Kidney (tissue), 14 donors: Measurements from ENCODE around the gene PLB1. TPM values are rescaled to one million over a fixed set of nuclear protein-coding genes. Genes with fewer than 3 reads are reported as not detected.
A peak's percentile ranks its signal among the peaks of the same experiment; 100 is the strongest.
"Not testable (repeated sequence)": the region's sequence is repeated elsewhere in the genome, so short reads cannot be mapped to it uniquely, and the experiment has no call there.

Experiments used
- DNase-seq, 5 donors: peaks; one replicate each; pipeline ENCODE4 v3.0.0-alpha.2; 2013 to 2020
- FAIRE-seq: peaks from 2 replicates; lab custom pipeline; 2012; peaks lifted over from hg19 to GRCh38; lab: Jason Lieb, UNC
- H3K27ac ChIP-seq, 2 donors: one replicate each; pipeline ENCODE4 v1.7.0; 2013; ENCODE audit warnings: low read depth in 2 of 2, low read length in 2 of 2, inconsistent platforms in 1 of 2
- H3K27me3 ChIP-seq: one replicate; pipeline ENCODE4 v1.7.1; 2013; ENCODE audit warnings: low read length, inconsistent platforms; ENCODE audit not compliant: control insufficient read depth, insufficient read depth
- H3K36me3 ChIP-seq, 3 donors: one replicate each; pipeline versions ENCODE4 v1.7.0 to v1.7.1; 2013; ENCODE audit warnings: low read length in 3 of 3, control low read depth in 1 of 3, inconsistent platforms in 1 of 3; ENCODE audit not compliant: insufficient read depth in 3 of 3, control insufficient read depth in 2 of 3
- H3K4me1 ChIP-seq, 3 donors: one replicate each; pipeline versions ENCODE4 v1.7.0 to v1.7.1; 2013; ENCODE audit warnings: low read length in 3 of 3, inconsistent platforms in 1 of 3, low read depth in 1 of 3; ENCODE audit not compliant: control insufficient read depth in 2 of 3, insufficient read depth in 2 of 3
- H3K4me3 ChIP-seq, 3 donors: one replicate each; pipeline versions ENCODE4 v1.7.0 to v1.8.1; 2013; ENCODE audit warnings: low read length in 3 of 3, control low read depth in 1 of 3, inconsistent platforms in 1 of 3
- H3K9ac ChIP-seq, 3 donors: one replicate each; pipeline versions ENCODE4 v1.7.0 to v1.7.1; 2013; ENCODE audit warnings: low read length in 3 of 3, control low read depth in 1 of 3, inconsistent platforms in 1 of 3
- H3K9me3 ChIP-seq, 3 donors: one replicate each; pipeline versions ENCODE4 v1.7.0 to v1.7.1; 2013; ENCODE audit warnings: low read length in 3 of 3, control low read depth in 1 of 3, inconsistent platforms in 1 of 3; ENCODE audit not compliant: control insufficient read depth in 2 of 3, insufficient read depth in 1 of 3
- CTCF ChIP-seq: IDR thresholded peaks from 3 replicates; pipeline ENCODE4 v1.5.1; 2012; ENCODE audit warnings: mild to moderate bottlenecking, moderate library complexity, borderline replicate concordance; ENCODE audit not compliant: insufficient read depth; ENCODE audit errors: extremely low read depth
- intact Hi-C: fragments of 100-400 bp; cut with DNase I; formaldehyde crosslinking; loops from one replicate; pipeline ENCODE4 v1.11.1; 2022
- polyA plus RNA-seq: library from polyadenylated mRNA; stranded (reverse); fragments of 350-450 nt; fragmentation: Illumina TruSeq; extraction: RNeasy Lipid Tissue Mini Kit (QIAGEN cat#74804); gene quantifications from one replicate; pipeline ENCODE4 v1.2.3, GENCODE V29; 2014; ENCODE audit warnings: low read depth, low replicate concordance; ENCODE audit not compliant: insufficient read depth
- total RNA-seq: library from RNA; stranded (reverse); fragmentation: NEBNext Ultra II Directional; extraction: Animal tissue kit (Norgen Biotek cat#: 25700); gene quantifications from one replicate; pipeline ENCODE4 v1.2.1, GENCODE V29; 2021
- donor health status: control.
- donor health status: control.
- donor health status: control.
- donor health status: control.
- donor health status: control.
- donor health status: DM: yes; HTN: yes; CAD: no.
- donor health status: Normal renal cell carcinoma (clear cell type).

The PLB1 gene
- total and polyA plus RNA-seq, 2 donors from 2014 or later = 0.95 to 6.8 TPM

- Histone ChIP-seq H3K9me3 (no peaks in the 10 kb centered on the region), H3K4me1 (peaks cover 11 to 17% (median 16%) of the 10 kb centered on the region in 3 donors), H3K9ac (no peak overlapping the region), H3K27me3 (no peaks in the 10 kb centered on the region), H3K4me3 (no peak overlapping the region), H3K27ac (peak overlapping the region in 1 of 2 donors; percentile 8), H3K36me3 (no peaks in the 10 kb centered on the region)
- intact Hi-C loops = no loop called here
- FAIRE-seq = no peak
- peak; percentile 76 to 94 (median 83) for DNase-seq
- TF ChIP-seq CTCF = no peak
Measured at GRCh38 chr2:28664120-28664842, 168.4 kb downstream of the PLB1 start.

GRCh38 chr2:28665041-28665704 is 169.3 kb downstream of the PLB1 start:
- no peak for TF ChIP-seq CTCF
- H3K9ac ChIP-seq = peak overlapping the region in 1 of 3 donors; percentile 8
- H3K36me3 ChIP-seq = no peaks in the 10 kb centered on the region
- H3K27me3 ChIP-seq = no peaks in the 10 kb centered on the region
- no peak overlapping the region for H3K4me3 ChIP-seq
- H3K27ac ChIP-seq = peak overlapping the region in 1 of 2 donors; percentile 8
- no peaks in the 10 kb centered on the region for H3K9me3 ChIP-seq
- no peak for FAIRE-seq
- intact Hi-C loops = no loop called here
- DNase-seq = peak in 4 of 5 donors; percentile 68 to 83 (median 78)
- peaks cover 11 to 17% (median 16%) of the 10 kb centered on the region in 3 donors for H3K4me1 ChIP-seq

- intact Hi-C loops, DNase-seq, H3K4me3 ChIP-seq, H3K27me3 ChIP-seq, H3K36me3 ChIP-seq, H3K27ac ChIP-seq, FAIRE-seq, H3K9me3 ChIP-seq, H3K9ac ChIP-seq: not testable (repeated sequence)
- H3K4me1 ChIP-seq = peaks cover 11 to 17% (median 16%) of the 10 kb centered on the region in 3 donors
Measured at GRCh38 chr2:28665811-28666377, 170.0 kb downstream of the PLB1 start.
